C4-2B (cell line): Measurements from ENCODE around the gene KAZALD1.

ENCODE experiments used
- ZFX ChIP-seq: fragments of 450-650 bp; IDR thresholded peaks from 2 replicates; pipeline ENCODE4 v1.6.1; 2017
- TF ChIP-seq, protein P1 (sequence below): fragments of 450-650 bp; conservative IDR thresholded peaks from 2 replicates; pipeline ENCODE4 v1.5.1; 2017; ENCODE audit warnings: mild to moderate bottlenecking

DNA sequence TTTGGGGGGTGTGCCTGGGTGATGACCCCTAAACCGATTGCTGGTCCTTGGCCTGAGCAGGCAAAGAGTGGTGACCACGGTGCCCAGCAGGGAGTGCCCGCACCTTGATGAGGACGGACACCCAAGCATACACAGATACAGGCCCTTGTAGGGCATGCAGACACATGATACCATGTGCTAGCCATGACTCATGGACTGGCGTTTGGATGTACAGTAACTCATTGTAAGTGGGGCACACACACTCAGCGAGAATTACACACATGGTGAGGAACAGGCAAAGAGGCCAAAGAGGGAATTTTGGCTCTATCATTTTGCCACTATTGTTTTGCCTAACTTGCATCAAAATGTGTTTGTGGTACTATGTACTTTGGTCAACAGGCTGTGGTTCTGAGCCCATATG lies 24.1 kb downstream of the KAZALD1 start:
- TF ChIP-seq, protein P1, sequence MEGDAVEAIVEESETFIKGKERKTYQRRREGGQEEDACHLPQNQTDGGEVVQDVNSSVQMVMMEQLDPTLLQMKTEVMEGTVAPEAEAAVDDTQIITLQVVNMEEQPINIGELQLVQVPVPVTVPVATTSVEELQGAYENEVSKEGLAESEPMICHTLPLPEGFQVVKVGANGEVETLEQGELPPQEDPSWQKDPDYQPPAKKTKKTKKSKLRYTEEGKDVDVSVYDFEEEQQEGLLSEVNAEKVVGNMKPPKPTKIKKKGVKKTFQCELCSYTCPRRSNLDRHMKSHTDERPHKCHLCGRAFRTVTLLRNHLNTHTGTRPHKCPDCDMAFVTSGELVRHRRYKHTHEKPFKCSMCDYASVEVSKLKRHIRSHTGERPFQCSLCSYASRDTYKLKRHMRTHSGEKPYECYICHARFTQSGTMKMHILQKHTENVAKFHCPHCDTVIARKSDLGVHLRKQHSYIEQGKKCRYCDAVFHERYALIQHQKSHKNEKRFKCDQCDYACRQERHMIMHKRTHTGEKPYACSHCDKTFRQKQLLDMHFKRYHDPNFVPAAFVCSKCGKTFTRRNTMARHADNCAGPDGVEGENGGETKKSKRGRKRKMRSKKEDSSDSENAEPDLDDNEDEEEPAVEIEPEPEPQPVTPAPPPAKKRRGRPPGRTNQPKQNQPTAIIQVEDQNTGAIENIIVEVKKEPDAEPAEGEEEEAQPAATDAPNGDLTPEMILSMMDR = no peak
- TF ChIP-seq ZFX = no peak
